Epithelial cell of proximal tubule (primary cell): Measurements from ENCODE around the gene BACH2. TPM values are rescaled to one million over a fixed set of nuclear protein-coding genes. Genes with fewer than 3 reads are reported as not detected.

ENCODE experiments used
- DNase-seq: peaks from one replicate; pipeline ENCODE4 v3.0.0-alpha.2; 2011; ENCODE audit warnings: low read depth
- H3K4me3 ChIP-seq: 2 replicates; pipeline ENCODE4 v1.5.1; 2011; ENCODE audit warnings: low read depth, mild to moderate bottlenecking, low read length
- total RNA-seq: library from RNA; depleted of rRNA; stranded (reverse); fragments of >200 nt; gene quantifications from 2 replicates; pipeline ENCODE4 v1.2.3, GENCODE V29; 2015
- TF ChIP-seq, protein P1 (sequence below): conservative IDR thresholded peaks from 2 replicates; pipeline ENCODE4 v1.5.1; 2012; ENCODE audit warnings: low read depth, mild to moderate bottlenecking, low read length

Gene BACH2
- total RNA-seq, 1 donor from 2014 or later: 0.69 TPM

DNA sequence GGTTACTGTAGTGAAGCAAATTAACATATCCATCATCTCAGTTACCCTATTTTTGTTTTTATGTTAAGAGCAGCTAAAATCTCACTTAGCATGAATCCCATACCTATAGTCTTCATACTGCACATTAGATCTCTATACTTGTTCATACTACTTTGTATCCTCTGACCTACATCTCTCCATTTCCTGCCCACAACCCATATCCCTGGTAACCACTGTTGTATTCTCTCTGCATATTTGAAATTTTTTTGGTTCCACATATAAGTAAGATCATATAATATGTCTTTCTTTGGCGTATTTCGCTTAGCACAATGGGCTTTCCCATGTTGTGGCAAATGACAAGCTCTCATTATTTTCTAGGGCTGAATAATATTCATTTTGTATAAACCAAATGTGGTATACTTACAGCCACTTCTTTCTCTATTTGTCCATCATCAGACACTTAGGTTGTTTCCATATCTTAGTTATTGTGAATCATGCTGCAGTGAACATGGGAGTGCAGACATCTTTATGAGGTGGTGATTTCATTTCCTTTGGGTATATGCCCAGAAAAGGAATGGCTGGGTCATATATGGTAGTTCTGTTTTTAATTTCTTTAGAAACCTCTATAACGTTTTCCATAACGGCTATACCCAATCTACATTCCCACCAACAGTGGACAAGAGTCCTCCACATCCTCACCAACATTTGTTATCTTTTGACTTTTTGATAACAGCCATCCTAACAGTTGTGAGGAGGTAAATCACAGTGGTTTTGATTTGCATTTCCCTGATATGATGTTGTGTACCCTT is 39.8 kb downstream of the BACH2 start:
- DNase-seq: no peak
- no peak overlapping the region for H3K4me3 ChIP-seq
- TF ChIP-seq, protein P1, sequence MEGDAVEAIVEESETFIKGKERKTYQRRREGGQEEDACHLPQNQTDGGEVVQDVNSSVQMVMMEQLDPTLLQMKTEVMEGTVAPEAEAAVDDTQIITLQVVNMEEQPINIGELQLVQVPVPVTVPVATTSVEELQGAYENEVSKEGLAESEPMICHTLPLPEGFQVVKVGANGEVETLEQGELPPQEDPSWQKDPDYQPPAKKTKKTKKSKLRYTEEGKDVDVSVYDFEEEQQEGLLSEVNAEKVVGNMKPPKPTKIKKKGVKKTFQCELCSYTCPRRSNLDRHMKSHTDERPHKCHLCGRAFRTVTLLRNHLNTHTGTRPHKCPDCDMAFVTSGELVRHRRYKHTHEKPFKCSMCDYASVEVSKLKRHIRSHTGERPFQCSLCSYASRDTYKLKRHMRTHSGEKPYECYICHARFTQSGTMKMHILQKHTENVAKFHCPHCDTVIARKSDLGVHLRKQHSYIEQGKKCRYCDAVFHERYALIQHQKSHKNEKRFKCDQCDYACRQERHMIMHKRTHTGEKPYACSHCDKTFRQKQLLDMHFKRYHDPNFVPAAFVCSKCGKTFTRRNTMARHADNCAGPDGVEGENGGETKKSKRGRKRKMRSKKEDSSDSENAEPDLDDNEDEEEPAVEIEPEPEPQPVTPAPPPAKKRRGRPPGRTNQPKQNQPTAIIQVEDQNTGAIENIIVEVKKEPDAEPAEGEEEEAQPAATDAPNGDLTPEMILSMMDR: no peak

DNA sequence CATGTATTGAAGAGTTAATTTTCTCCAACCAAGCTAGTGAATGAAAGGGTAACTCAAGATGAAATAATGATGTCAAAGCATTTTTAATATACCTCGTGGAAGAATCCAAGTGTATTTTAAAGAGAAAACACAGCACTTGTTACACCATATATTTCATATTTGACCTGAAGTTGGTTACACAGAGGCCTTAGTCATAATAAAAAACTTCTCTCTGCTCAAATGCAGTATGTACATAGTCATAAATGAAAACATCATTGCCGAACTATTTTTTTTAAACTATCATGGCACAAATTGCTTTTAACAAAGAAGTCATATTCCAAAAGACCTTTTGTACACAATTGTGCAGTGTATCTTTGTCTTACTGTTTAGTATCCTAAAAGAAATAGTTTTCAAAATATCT is 43.0 kb downstream of the BACH2 start:
- TF ChIP-seq, protein P1: no peak
- no peak for DNase-seq
- no peak overlapping the region for H3K4me3 ChIP-seq

DNA sequence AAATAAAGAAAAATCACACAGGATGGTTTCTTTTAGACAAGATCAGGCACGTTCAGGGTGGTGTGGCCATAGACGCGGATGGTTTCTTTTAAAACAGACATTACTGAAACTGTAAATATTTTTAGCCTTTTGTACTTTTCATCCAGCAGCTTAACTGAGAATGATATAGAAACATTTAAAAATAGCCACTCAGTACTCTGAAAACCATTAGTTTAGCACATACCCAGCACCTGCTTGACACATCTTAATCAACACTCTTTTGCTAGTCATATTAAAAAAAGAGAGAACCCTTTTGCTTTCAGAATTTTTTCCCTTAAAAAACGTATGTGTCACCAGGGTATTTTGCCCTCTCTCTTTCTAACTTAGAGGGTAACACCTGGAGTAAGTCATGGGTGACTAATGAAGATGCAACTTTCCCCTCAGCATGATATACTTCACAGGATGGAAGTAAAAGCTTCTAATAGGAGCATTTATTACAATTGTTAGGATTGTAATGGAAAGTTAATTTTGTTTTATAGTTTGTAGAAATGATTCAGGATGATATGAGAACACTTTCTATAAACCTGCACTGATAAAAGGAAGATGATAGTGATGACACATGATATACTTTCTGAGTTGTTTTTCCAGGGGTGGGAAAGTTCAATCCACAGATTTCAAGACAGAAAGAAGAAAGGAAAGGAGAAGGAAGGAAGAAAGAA is 45.2 kb downstream of the BACH2 start:
- TF ChIP-seq, protein P1: no peak
- no peak overlapping the region for H3K4me3 ChIP-seq
- no peak for DNase-seq

DNA sequence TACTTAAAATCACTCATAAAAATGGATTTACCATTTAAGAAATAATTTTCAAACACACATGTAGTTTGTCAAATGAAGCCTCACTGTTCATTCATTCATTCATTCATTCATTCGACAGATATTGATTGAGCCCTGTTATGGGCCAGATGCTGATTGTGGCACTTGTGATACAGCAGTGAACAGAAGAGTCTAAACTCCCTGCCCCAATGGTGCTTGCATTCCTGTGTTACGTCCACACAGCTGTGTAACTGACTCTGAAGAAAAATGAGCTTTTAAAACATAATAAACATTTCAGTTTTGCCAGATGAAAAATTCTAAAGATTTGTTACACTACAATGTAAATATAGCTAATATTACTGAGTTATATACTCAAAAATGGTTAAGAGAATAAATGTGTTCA is 46.2 kb downstream of the BACH2 start:
- TF ChIP-seq, protein P1: no peak
- no peak overlapping the region for H3K4me3 ChIP-seq
- no peak for DNase-seq

DNA sequence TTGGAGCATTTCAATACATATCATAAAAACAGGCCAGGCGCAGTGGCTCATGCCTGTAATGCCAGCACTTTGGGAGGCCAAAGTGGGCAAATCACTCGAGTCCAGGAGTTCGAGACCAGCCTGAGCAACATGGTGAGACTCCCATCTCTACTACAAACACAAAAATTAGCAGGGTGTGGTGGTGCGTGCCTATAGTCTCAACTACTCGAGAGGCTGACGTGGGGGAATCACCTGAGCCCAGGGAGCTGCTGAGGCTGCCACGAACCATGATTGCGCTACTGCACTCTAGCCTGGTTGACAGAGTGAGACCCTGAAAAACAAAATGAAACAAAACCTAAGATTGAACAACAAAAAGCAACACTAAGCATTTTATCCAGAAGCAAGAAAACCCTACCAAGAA is 47.2 kb downstream of the BACH2 start:
- H3K4me3 ChIP-seq: no peak overlapping the region
- no peak for DNase-seq
- TF ChIP-seq, protein P1: no peak

DNA sequence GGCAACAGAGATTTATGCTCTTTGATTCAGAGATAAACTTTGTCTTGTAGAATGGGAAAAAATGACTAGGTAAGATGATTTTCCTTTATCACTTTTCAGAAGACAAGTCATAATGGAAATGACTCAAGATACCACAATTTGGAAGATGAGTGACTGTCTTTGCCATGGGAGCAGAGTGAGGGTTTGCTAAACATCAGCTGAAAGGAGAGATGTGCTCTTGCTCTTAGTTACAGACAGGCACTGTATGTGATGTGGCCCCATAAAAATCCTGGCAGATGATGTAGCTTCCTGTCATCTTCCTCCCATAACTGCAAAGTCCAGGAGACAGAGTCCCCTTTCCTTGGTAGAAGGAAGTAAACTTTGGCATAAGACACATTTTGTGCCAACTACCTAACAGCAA is 47.6 kb downstream of the BACH2 start:
- no peak for DNase-seq
- TF ChIP-seq, protein P1: no peak
- no peak overlapping the region for H3K4me3 ChIP-seq
